Measurements from ENCODE around the gene MED27.

MED27 gene

DNA sequence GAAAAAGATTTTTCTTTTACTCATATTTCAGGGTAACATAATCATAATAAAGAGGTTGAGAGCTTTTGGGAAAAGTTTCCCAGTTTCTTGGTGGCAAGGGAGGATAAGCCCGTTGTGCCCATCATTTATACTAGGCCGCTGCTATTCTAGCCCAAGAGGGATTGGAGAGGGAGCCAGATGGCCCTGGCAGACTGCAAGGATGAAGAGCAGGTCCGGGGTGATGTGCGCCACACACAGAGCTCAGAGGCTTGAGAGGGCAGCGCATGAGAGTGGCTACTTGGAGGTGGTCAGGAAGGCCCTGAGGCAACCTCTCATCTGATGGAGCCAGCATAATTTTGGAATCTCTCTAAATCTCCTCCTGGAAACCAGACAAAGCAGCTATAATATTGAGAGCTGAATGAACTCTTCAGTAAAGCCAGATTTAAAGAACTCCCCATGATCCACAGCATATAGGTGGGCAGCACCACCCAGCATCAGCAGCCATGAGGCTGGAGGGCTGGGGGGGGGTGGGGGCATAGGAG is 110.1 kb downstream of the MED27 start:
- no peak for DNase-seq (ENCODE audit: low read depth)
- TF ChIP-seq, protein P1, sequence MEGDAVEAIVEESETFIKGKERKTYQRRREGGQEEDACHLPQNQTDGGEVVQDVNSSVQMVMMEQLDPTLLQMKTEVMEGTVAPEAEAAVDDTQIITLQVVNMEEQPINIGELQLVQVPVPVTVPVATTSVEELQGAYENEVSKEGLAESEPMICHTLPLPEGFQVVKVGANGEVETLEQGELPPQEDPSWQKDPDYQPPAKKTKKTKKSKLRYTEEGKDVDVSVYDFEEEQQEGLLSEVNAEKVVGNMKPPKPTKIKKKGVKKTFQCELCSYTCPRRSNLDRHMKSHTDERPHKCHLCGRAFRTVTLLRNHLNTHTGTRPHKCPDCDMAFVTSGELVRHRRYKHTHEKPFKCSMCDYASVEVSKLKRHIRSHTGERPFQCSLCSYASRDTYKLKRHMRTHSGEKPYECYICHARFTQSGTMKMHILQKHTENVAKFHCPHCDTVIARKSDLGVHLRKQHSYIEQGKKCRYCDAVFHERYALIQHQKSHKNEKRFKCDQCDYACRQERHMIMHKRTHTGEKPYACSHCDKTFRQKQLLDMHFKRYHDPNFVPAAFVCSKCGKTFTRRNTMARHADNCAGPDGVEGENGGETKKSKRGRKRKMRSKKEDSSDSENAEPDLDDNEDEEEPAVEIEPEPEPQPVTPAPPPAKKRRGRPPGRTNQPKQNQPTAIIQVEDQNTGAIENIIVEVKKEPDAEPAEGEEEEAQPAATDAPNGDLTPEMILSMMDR (IDR thresholded peaks at IDR 0.05; ENCODE audit: low read length, missing control alignments) = no peak
- no peak overlapping the region for H3K4me3 ChIP-seq (replicated peaks; ENCODE audit: low read depth, low read length)

DNA sequence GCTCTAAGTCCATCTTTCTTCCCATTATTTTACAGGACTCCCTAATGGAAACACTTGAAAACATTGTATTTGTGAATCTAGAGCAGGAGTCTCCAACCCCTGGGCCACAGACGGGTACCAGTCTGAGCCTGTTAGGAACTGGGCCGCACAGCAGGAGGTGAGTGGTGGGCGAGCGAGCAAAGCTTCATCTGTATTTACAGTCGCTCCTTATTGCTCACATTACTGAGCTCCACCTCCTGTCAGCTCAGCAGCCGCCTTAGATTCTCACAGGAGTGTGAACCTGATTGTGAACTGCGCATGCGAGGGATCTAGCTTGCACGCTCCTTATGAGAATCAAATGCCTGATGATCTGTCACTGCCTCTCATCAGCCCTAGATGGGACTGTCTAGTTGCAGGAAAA is 111.0 kb downstream of the MED27 start:
- TF ChIP-seq, protein P1 (IDR thresholded peaks at IDR 0.05; ENCODE audit: low read length, missing control alignments) = no peak
- no peak for DNase-seq (ENCODE audit: low read depth)
- H3K4me3 ChIP-seq (replicated peaks; ENCODE audit: low read depth, low read length) = no peak overlapping the region

DNA sequence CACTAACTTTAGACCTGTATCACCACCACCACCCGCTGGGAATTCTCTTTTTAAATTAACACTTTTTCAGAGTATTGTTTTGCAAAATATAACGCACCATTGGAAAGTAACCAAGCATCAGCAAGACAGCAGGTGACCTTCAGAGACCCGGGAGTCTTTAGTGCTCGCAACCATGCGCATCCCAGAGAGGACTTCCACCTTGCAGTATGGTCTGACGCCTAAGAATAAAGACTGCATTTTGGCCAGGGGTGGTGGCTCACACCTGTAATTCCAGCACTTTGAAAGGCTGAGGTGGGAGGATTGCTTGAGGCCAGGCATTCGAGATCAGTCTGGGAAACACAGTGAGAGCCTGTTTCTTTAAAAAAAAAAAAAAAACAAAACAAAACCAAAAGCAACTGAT is 113.8 kb downstream of the MED27 start:
- no peak for DNase-seq (ENCODE audit: low read depth)
- TF ChIP-seq, protein P1 (IDR thresholded peaks at IDR 0.05; ENCODE audit: low read length, missing control alignments) = no peak
- no peak overlapping the region for H3K4me3 ChIP-seq (replicated peaks; ENCODE audit: low read depth, low read length)

DNA sequence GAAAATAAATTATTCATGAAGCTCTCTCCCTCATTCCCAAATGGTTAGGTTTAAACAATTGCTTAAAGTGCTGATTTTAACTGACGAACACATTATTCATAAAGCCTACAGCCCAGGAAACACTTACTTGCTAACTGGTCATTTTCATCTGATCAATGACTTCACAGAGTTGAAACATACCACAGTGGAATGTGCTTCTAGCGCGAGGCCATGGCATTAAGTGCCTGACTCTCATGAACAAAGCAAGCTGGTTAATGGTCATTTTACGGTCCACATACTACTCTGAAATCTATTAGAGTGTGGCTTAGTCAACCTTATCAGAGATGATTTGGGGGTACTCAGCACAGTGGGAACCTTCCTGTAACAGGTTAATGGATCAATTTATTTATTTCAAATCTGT is 114.6 kb downstream of the MED27 start:
- no peak overlapping the region for H3K4me3 ChIP-seq (replicated peaks; ENCODE audit: low read depth, low read length)
- no peak for DNase-seq (ENCODE audit: low read depth)
- TF ChIP-seq, protein P1 (IDR thresholded peaks at IDR 0.05; ENCODE audit: low read length, missing control alignments) = no peak

DNA sequence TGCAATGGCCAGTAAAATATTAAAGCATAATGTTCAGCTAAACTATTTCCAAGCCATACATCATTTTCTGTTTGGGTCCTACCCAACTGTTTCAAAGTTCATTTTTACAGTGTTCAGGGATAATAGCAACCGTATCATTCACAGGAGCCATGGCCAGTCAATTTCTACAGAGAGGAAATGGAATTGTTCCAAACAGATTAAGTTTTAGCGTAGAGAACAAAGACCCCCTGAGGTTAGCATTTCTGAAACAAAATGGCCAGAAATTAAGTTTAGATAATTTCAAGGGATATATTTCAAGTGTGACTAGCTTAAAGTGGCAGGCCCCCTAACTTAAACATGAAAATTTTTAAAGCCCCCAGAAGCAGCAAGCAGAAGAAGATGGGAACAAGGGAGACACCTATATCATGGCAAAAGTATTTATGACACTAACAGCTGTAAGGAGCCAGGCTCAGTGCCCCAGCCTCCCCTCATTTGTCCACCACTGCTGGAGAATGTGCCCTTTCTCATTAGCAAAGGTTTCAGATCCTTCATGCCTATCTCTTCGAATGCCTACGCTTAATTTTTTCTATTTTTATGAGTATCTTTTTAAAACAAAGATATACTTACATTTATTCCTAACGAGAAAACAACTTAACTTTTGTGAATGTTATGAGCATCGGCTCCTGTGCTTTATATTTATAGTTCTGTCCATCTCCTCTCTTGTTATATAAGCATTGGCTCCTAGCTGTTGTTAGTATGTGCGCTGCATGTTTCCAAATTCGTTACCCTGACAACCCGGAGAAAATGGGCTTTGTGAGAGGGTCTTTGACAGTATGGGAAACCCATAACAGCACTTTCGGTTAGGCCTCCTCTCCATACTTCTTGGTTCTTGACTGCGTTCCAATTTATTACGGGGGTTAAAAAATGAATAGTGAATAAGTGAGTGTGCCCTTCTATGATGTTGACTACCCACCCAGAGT is 116.3 kb downstream of the MED27 start:
- TF ChIP-seq, protein P1 (IDR thresholded peaks at IDR 0.05; ENCODE audit: low read length, missing control alignments) = no peak
- DNase-seq (ENCODE audit: low read depth) = peak; percentile 16
- no peak overlapping the region for H3K4me3 ChIP-seq (replicated peaks; ENCODE audit: low read depth, low read length)

DNA sequence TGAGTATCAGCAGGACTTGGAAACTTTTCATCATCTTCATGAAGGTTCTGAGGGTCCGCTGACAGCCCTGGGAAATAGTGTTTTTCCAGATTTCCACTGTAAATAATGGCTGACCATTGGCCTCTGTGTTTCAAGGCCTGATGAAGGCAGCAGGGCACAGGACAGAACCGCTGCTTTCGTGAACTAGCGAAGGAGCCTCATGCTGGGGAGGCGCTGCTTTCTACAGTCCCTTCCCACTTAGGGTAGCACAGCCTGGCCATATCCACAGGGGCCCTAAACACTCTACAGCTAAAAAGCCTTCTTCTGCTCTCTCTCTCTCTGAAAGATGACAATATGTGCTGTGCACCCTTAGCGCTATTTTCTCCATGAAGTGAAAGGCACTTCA is 118.2 kb downstream of the MED27 start:
- no peak for DNase-seq (ENCODE audit: low read depth)
- TF ChIP-seq, protein P1 (IDR thresholded peaks at IDR 0.05; ENCODE audit: low read length, missing control alignments) = no peak
- H3K4me3 ChIP-seq (replicated peaks; ENCODE audit: low read depth, low read length) = no peak overlapping the region

Measured in fibroblast of pulmonary artery (primary cell).